Neural cell (in vitro differentiated cells): Measurements from ENCODE around the gene ZCCHC3.

Source experiments
- EP300 ChIP-seq: fragments of 450-650 bp; conservative IDR thresholded peaks from 2 replicates; pipeline ENCODE4 v1.6.1; 2014; ENCODE audit warnings: antibody characterized with exemption, mild to moderate bottlenecking, moderate library complexity; ENCODE audit not compliant: poor library complexity, severe bottlenecking
- MXI1 ChIP-seq: fragments of 450-650 bp; conservative IDR thresholded peaks from 2 replicates; pipeline ENCODE4 v1.6.1; 2014; ENCODE audit warnings: antibody characterized with exemption, mild to moderate bottlenecking; ENCODE audit not compliant: poor library complexity, severe bottlenecking
- TF ChIP-seq, protein P1 (sequence below): fragments of 450-650 bp; IDR thresholded peaks from 2 replicates; pipeline ENCODE4 v1.5.1; 2014; ENCODE audit warnings: antibody characterized with exemption, mild to moderate bottlenecking, moderate library complexity; ENCODE audit not compliant: poor library complexity, severe bottlenecking
- TF ChIP-seq, protein P2 (sequence below): IDR thresholded peaks from 2 replicates; pipeline ENCODE4 v1.6.1; 2012; ENCODE audit warnings: borderline replicate concordance

DNA sequence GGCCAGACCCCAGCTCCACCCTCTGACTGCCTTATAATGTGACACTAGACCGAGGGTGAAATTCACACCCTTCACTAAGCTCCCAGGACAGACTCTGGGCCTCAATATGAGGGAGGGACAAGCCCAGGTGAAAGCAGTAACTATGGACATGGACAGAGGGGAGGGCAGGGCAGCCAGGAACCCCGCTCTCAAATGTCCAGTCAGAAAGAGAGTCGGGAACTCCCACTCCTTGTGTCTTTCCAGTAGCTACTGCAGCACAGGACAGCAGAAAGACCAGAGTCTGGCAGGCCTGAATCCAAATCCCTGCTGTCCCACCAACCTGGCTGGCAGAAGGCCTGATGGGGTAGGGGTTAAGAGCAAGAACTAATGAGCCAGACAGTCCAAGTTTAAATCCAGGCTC lies 13.2 kb upstream of the ZCCHC3 start:
- TF ChIP-seq, protein P1, sequence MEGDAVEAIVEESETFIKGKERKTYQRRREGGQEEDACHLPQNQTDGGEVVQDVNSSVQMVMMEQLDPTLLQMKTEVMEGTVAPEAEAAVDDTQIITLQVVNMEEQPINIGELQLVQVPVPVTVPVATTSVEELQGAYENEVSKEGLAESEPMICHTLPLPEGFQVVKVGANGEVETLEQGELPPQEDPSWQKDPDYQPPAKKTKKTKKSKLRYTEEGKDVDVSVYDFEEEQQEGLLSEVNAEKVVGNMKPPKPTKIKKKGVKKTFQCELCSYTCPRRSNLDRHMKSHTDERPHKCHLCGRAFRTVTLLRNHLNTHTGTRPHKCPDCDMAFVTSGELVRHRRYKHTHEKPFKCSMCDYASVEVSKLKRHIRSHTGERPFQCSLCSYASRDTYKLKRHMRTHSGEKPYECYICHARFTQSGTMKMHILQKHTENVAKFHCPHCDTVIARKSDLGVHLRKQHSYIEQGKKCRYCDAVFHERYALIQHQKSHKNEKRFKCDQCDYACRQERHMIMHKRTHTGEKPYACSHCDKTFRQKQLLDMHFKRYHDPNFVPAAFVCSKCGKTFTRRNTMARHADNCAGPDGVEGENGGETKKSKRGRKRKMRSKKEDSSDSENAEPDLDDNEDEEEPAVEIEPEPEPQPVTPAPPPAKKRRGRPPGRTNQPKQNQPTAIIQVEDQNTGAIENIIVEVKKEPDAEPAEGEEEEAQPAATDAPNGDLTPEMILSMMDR = no peak
- TF ChIP-seq MXI1 (no peak), EP300 (no peak)
- TF ChIP-seq, protein P2, sequence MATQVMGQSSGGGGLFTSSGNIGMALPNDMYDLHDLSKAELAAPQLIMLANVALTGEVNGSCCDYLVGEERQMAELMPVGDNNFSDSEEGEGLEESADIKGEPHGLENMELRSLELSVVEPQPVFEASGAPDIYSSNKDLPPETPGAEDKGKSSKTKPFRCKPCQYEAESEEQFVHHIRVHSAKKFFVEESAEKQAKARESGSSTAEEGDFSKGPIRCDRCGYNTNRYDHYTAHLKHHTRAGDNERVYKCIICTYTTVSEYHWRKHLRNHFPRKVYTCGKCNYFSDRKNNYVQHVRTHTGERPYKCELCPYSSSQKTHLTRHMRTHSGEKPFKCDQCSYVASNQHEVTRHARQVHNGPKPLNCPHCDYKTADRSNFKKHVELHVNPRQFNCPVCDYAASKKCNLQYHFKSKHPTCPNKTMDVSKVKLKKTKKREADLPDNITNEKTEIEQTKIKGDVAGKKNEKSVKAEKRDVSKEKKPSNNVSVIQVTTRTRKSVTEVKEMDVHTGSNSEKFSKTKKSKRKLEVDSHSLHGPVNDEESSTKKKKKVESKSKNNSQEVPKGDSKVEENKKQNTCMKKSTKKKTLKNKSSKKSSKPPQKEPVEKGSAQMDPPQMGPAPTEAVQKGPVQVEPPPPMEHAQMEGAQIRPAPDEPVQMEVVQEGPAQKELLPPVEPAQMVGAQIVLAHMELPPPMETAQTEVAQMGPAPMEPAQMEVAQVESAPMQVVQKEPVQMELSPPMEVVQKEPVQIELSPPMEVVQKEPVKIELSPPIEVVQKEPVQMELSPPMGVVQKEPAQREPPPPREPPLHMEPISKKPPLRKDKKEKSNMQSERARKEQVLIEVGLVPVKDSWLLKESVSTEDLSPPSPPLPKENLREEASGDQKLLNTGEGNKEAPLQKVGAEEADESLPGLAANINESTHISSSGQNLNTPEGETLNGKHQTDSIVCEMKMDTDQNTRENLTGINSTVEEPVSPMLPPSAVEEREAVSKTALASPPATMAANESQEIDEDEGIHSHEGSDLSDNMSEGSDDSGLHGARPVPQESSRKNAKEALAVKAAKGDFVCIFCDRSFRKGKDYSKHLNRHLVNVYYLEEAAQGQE = no peak
